GM21367 (cell line): ENCODE data around the gene AOC3.

Source experiments
- ATAC-seq: cut with Tn5 transposase; IDR thresholded peaks from one replicate; pipeline ENCODE4 v1.9.1; 2021; ENCODE audit not compliant: unreplicated experiment

The AOC3 gene

GRCh38 chr17:42850954-42851353, at the start of gene AOC3:
AOC3 (plus strand) TSS chr17:42851199; CDS start chr17:42851344, 145 bp downstream.
- ATAC-seq = no peak

GRCh38 chr17:42803074-42803883, 47.7 kb upstream of the AOC3 start:
- ATAC-seq = no peak

- no peak for ATAC-seq
Measured at GRCh38 chr17:42804918-42805367, 46.1 kb upstream of the AOC3 start.

- ATAC-seq = no peak
Measured at GRCh38 chr17:42806249-42806648, 44.8 kb upstream of the AOC3 start.

GRCh38 chr17:42809250-42809649, 41.7 kb upstream of the AOC3 start:
- ATAC-seq = no peak

GRCh38 chr17:42814633-42815399, 36.2 kb upstream of the AOC3 start:
- ATAC-seq = no peak

- ATAC-seq = no peak
Measured at GRCh38 chr17:42817866-42818265, 33.1 kb upstream of the AOC3 start.

GRCh38 chr17:42818379-42818778, 32.6 kb upstream of the AOC3 start:
- ATAC-seq = no peak

GRCh38 chr17:42819939-42820535, 31.0 kb upstream of the AOC3 start:
- no peak for ATAC-seq

- ATAC-seq = no peak
Measured at GRCh38 chr17:42821176-42821575, 29.8 kb upstream of the AOC3 start.

GRCh38 chr17:42827472-42827871, 23.5 kb upstream of the AOC3 start:
- ATAC-seq = no peak

GRCh38 chr17:42830971-42831370, 20.0 kb upstream of the AOC3 start:
- no peak for ATAC-seq

- ATAC-seq = peak; percentile 7
Measured at GRCh38 chr17:42832213-42832933, 18.6 kb upstream of the AOC3 start.

- ATAC-seq = peak; percentile 67
Measured at GRCh38 chr17:42832934-42833766, 17.8 kb upstream of the AOC3 start, which contains the start of gene PSME3. PSME3 (plus strand) TSS chr17:42833397; CDS start chr17:42833632, 235 bp downstream.

- ATAC-seq = peak; percentile 14
Measured at GRCh38 chr17:42833767-42834422, 17.1 kb upstream of the AOC3 start.

- no peak for ATAC-seq
Measured at GRCh38 chr17:42835732-42836131, 15.3 kb upstream of the AOC3 start.

GRCh38 chr17:42841975-42842685, 8.9 kb upstream of the AOC3 start:
- no peak for ATAC-seq

GRCh38 chr17:42843358-42843934, 7.6 kb upstream of the AOC3 start:
- no peak for ATAC-seq

GRCh38 chr17:42844271-42844670, 6.7 kb upstream of the AOC3 start, which contains the start of gene AOC2:
AOC2 (plus strand) TSS chr17:42844580; CDS start chr17:42844627, 47 bp downstream.
- ATAC-seq = no peak
